IPS-NIHi7 (cell line): ENCODE data around the gene TRIM72.
"Not testable (repeated sequence)": the region's sequence is repeated elsewhere in the genome, so short reads cannot be mapped to it uniquely, and the experiment has no call there.

Experiments
- DNase-seq: peaks from one replicate; pipeline ENCODE4 v3.0.0; 2012; ENCODE audit warnings: mixed read lengths; ENCODE audit errors: extremely low spot score

The TRIM72 gene

GRCh38 chr16:31213877-31214707 is at the start of gene TRIM72:
TRIM72 (plus strand) TSS chr16:31214119; CDS start chr16:31214739, 620 bp downstream.
- no peak for DNase-seq

GRCh38 chr16:31167315-31167714 is 46.6 kb upstream of the TRIM72 start:
- no peak for DNase-seq

GRCh38 chr16:31168848-31169247 is 45.1 kb upstream of the TRIM72 start:
- DNase-seq: no peak

DNA sequence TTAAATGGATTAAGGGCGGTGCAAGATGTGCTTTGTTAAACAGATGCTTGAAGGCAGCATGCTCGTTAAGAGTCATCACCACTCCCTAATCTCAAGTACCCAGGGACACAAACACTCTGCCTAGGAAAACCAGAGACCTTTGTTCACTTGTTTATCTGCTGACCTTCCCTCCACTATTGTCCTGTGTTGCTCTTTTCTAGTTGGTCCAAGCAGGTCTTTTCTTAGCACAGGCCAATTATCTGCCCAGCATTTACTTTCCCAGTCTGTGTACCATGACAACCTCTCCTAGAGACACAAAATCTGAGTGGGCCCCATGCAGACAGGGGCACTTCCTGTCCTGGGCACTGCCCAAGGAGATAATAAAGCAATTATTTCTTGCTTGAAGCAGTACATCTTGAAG is 43.9 kb upstream of the TRIM72 start:
- DNase-seq: not testable (repeated sequence)

GRCh38 chr16:31177136-31177535 is 36.8 kb upstream of the TRIM72 start:
- no peak for DNase-seq

DNA sequence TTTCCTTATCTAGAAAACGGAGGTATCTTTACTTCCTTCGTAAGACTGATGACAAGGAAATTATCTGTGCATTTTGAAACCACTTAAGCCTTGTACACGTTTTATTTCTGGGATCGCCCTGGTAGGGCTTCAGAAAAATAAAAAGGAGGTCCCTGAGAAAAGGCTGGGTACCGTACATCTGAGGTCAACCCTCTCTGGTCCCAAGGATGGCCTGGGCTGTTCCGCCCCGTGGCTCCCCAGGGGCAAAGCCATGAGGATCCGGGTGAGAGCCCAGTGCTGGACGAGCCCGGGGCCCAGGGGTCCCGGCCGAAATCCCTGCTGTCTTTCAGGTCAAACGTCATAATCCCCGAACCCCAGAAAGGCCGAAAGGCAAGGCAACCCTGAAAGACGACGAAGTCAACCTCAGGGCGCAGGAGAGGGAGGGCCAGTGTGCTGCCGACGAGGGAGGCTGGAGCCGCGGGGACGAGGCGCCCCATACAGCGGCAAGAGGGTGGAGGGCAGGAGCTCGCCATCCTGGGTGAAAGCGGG is 34.6 kb upstream of the TRIM72 start:
- no peak for DNase-seq

DNA sequence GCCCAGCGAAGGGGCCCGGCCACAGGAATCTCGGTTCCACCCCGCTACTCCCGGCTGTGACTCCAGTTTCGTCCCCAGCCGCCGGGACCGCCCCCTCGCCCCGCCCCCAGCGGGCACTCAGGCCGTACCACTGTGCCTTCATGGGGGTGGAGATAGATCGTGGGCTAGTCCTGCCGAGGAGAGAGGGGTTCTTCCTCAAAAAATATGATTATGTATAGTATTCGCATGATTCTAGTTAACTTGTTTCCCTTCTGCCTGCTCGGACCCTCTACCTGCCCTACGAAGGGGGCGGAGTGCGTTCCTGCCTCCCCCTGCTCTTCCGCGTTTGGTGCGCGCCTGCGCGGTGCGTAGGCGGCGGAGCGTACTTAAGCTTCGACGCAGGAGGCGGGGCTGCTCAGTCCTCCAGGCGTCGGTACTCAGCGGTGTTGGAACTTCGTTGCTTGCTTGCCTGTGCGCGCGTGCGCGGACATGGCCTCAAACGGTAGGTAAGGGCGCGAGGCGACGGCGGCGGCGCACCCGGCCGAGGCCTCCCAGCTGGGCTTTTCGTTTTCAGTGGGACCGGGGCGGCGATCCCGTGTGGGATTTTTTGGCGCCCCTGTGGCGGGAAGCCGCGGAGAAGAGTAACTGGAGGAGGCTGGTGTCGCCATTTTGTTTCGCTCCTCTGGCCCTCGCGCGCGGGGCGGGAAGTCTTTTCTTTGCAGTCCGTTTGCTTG is 34.0 kb upstream of the TRIM72 start, which contains the start of gene FUS:
Gene FUS (plus strand): TSS at position 393 of the 713 bp plus-strand sequence. CDS start 76 bp downstream, at position 469.
- peak; percentile 93 for DNase-seq

- DNase-seq: no peak
Measured at GRCh38 chr16:31181102-31181830, 32.7 kb upstream of the TRIM72 start.

DNA sequence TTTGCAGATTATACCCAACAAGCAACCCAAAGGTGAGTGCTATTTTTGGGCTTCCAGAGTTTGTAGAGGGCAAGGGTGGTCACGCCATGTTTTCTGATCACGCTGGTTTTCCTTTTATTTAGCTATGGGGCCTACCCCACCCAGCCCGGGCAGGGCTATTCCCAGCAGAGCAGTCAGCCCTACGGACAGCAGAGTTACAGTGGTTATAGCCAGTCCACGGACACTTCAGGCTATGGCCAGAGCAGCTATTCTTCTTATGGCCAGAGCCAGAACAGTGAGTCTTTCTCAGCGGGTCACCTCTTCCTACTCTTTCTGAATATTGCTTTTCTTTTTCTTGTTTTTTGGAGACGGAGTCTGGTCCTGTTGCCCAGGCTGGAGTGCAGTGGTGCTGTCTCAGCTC is 31.5 kb upstream of the TRIM72 start:
- DNase-seq: no peak

GRCh38 chr16:31183432-31184428 is 30.2 kb upstream of the TRIM72 start:
- DNase-seq: no peak

- no peak for DNase-seq
Measured at GRCh38 chr16:31184888-31185287, 29.0 kb upstream of the TRIM72 start.

DNA sequence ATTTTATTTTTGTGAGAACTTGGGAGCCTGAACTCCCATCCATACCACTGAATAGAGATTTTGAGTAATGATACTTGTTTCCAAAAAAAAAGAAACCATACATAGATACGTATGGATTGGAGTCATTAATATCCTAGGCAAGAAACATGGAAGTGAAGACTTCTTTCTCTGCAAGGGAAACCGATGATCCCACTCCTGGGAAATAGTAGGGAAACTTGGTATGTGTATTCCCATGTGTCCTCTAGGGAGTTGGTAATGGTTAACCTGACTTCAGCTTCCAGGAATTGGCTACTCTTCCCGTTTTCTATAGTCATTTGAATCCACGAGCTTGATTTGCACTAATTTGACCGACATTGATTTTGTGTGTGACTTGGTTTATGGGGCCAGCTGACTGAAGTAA is 28.6 kb upstream of the TRIM72 start:
- DNase-seq: no peak

- no peak for DNase-seq
Measured at GRCh38 chr16:31186176-31186575, 27.7 kb upstream of the TRIM72 start.

DNA sequence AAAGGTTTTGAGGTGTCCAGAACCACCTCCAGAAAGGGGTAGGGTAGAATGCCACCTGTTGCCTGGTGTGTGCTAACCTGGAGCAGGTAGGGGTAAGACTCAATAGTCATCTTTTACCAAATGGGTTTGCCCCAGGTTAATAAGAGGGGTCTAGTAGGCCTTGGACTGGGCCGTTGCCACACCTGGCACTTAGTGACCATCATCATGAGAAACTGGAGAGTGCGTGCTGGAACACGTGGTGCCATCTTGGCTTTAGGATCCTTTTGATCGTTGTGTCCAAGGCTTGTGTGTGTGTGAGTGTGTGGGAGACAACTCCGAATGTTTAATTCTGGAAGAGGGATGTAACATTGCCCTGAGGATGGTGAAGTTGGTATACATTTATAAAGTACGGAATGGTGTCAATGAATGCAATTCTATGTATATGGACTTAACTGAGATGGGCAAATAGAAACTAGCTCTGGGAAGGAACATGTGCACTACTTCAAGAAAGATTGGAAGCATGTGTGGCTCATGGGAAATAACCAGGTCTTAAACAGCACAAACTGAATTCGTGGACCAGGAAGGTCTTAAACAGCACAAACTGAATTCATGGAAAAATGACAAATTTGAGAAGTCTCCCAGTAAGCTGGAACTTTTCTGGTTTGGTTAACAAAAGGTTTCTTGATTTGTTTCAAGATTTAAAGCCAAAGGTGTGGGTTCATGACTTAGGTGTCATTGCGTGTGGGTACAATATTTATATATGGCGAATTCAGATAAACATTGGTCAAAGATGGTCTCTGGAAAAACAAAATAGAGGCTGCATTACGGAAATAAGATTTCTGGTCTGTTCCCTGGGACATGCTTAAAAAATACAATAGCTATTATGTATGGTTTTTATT is 26.8 kb upstream of the TRIM72 start:
- DNase-seq: no peak

DNA sequence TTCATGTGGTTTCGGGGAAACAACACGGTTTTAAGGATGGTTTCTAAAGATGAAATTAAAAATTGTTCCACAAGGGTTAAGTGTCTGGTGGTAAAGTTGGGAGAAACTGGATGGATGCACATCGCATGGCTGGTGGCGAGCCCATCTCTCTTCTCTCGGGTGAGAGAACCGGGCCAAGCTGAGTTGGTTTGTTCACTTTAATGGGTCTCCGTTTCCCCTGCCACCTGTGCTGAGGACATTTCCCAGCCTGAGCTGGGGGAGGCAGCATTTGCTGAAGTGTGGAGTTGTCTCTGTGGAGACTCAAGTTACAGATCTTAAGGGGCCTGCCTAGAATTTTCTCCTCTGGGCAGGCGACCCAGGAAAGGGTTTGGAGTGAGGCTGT is 26.1 kb upstream of the TRIM72 start:
- no peak for DNase-seq

GRCh38 chr16:31188450-31189411 is 25.2 kb upstream of the TRIM72 start:
- no peak for DNase-seq

DNA sequence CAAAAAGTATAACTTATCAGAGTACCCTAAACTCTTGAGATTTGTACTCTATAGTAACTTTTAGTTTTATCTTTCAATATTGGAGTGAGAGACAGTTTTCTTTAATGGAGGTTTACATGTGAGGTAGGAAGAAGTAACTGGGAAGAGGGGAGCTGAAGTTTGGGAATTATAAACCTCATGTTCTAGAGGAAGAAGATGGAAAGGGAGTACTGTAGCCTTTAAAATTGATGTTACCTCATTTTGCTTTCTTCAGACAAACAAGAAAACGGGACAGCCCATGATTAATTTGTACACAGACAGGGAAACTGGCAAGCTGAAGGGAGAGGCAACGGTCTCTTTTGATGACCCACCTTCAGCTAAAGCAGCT is 24.5 kb upstream of the TRIM72 start:
- DNase-seq: no peak

DNA sequence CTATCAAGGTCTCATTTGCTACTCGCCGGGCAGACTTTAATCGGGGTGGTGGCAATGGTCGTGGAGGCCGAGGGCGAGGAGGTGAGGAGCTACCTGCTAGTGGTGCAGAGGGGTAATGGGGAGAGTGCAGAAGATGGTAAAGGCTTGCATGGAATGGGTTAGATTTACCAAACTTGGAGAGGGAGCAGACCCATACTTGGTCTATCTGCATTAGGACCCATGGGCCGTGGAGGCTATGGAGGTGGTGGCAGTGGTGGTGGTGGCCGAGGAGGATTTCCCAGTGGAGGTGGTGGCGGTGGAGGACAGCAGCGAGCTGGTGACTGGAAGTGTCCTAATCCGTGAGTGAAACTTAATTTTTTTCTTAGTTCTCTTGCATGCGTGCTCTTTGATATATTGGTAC is 23.9 kb upstream of the TRIM72 start:
- no peak for DNase-seq
